Loucy (cell line): ENCODE measurements around the gene SAPCD2.

ENCODE experiments used
- EZH2phosphoT487 ChIP-seq: fragments of 200-600 bp; IDR thresholded peaks from 2 replicates; pipeline ENCODE4 v1.6.1; 2018; ENCODE audit warnings: antibody characterized with exemption, mild to moderate bottlenecking, moderate library complexity, borderline replicate concordance
- TF ChIP-seq, protein P1 (sequence below): fragments of 200-600 bp; sonication (generic); conservative IDR thresholded peaks from 2 replicates; pipeline ENCODE4 v1.5.1; 2014; ENCODE audit warnings: mild to moderate bottlenecking, antibody characterized with exemption, low read length

DNA sequence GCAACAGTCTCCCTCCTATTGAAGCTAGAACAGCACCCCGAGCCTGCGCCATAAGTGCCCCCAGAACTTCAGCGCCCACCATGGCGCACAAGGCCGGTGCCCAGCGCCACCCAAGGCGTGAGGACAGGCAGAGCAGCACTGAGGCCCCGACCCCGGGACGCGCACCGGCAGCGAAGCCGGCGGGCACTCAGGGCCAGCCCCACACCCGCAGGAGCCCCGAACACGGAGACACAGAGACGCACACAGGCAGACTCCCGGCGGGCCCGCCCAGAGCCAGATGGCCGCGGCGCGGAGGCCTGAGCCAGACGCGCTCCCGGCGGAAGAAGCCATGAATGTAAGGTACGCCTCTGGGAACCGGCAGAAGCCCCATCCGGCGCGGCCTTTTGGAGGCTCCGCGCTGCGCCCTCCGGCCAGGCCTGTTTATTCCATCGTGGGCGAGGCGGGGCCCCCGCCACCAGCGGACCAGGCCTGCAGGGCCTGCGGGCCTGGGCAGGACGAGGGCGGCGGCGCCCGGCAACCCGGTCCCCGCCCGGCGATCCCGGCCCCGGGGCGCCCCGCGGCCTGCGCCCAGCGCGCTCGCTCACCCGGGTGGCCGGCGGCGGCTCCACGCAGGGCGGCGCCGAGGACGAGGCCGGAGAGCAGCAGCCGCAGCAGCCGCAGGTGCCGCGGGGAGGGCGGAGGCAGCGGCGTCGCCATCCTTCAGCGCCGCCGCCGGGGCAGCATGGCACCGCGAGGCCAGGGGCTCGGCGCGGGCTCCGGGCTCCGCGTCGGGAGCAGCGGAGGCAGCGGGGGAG is 24.9 kb downstream of the SAPCD2 start:
- no peak for TF ChIP-seq EZH2phosphoT487
- TF ChIP-seq, protein P1, sequence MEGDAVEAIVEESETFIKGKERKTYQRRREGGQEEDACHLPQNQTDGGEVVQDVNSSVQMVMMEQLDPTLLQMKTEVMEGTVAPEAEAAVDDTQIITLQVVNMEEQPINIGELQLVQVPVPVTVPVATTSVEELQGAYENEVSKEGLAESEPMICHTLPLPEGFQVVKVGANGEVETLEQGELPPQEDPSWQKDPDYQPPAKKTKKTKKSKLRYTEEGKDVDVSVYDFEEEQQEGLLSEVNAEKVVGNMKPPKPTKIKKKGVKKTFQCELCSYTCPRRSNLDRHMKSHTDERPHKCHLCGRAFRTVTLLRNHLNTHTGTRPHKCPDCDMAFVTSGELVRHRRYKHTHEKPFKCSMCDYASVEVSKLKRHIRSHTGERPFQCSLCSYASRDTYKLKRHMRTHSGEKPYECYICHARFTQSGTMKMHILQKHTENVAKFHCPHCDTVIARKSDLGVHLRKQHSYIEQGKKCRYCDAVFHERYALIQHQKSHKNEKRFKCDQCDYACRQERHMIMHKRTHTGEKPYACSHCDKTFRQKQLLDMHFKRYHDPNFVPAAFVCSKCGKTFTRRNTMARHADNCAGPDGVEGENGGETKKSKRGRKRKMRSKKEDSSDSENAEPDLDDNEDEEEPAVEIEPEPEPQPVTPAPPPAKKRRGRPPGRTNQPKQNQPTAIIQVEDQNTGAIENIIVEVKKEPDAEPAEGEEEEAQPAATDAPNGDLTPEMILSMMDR = no peak
